Tibial nerve (tissue), 3 donors: ENCODE results near the gene PAPPA2.

Source experiments
- POLR2A ChIP-seq, 2 donors: fragments of 450-650 bp; IDR thresholded peaks; one replicate each; pipeline ENCODE4 v1.6.1; 2017; ENCODE audit warnings: antibody characterized with exemption in 2 of 2, mild to moderate bottlenecking in 2 of 2, moderate library complexity in 2 of 2
- TF ChIP-seq, protein P1 (sequence below), 5 experiments: fragments of 200-600 bp in 3 of 5; fragments of 450-650 bp in 2 of 5; sonication (generic) in 3 of 5; IDR thresholded peaks; one replicate each; pipeline ENCODE4 v1.5.1; 2016 to 2019; ENCODE audit warnings: antibody characterized with exemption in 5 of 5, mild to moderate bottlenecking in 3 of 5, moderate library complexity in 2 of 5

DNA sequence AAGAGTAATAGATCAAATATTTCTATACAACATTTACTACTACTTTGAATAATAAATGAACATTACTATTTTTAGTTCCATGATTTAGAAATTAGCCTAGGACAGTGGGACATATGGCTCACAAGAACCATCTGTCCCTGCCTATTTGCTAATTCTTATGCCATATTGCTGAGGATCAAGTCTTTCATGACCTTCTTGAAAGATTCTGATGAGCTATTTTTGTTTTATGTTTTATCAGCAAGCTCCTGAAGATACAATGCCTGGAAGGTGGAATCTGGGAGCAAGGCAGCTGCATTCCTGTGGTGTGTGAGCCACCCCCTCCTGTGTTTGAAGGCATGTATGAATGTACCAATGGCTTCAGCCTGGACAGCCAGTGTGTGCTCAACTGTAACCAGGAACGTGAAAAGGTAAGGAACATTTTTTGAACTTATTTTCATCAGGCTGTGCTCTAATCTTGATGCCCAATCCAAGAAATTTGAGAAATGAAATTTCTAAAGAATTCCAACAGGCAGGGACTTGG is 326.7 kb downstream of the PAPPA2 start:
- no peak for TF ChIP-seq POLR2A (IDR thresholded peaks at IDR 0.05)
- TF ChIP-seq, protein P1, sequence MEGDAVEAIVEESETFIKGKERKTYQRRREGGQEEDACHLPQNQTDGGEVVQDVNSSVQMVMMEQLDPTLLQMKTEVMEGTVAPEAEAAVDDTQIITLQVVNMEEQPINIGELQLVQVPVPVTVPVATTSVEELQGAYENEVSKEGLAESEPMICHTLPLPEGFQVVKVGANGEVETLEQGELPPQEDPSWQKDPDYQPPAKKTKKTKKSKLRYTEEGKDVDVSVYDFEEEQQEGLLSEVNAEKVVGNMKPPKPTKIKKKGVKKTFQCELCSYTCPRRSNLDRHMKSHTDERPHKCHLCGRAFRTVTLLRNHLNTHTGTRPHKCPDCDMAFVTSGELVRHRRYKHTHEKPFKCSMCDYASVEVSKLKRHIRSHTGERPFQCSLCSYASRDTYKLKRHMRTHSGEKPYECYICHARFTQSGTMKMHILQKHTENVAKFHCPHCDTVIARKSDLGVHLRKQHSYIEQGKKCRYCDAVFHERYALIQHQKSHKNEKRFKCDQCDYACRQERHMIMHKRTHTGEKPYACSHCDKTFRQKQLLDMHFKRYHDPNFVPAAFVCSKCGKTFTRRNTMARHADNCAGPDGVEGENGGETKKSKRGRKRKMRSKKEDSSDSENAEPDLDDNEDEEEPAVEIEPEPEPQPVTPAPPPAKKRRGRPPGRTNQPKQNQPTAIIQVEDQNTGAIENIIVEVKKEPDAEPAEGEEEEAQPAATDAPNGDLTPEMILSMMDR (IDR thresholded peaks at IDR 0.05) = no peak
